HG02623 (cell line): Measurements from ENCODE around the gene SNAPIN.

Experiments used
- ATAC-seq: cut with Tn5 transposase; IDR thresholded peaks from one replicate; pipeline ENCODE4 v1.9.1; 2021; ENCODE audit warnings: moderate library complexity; ENCODE audit not compliant: unreplicated experiment

The SNAPIN gene

GRCh38 chr1:153673511-153673910, 15.0 kb downstream of the SNAPIN start:
- no peak for ATAC-seq

GRCh38 chr1:153677718-153678518, 19.4 kb downstream of the SNAPIN start:
- ATAC-seq, result no peak

GRCh38 chr1:153678519-153679336, 20.2 kb downstream of the SNAPIN start, which contains the start of gene NPR1:
NPR1 (plus strand) TSS chr1:153678688; CDS start chr1:153679109, 421 bp downstream.
- no peak for ATAC-seq

- ATAC-seq, result no peak
These were observed 21.0 kb downstream of the SNAPIN start for GRCh38 chr1:153679337-153680119.

- no peak for ATAC-seq
These were observed 21.6 kb downstream of the SNAPIN start for GRCh38 chr1:153680120-153680403.

- ATAC-seq, result no peak
These were observed 24.2 kb downstream of the SNAPIN start for GRCh38 chr1:153682730-153683129.

GRCh38 chr1:153683854-153684253, 25.4 kb downstream of the SNAPIN start:
- no peak for ATAC-seq

- no peak for ATAC-seq
These were observed 26.4 kb downstream of the SNAPIN start for GRCh38 chr1:153684892-153685291.

GRCh38 chr1:153685544-153686340, 27.2 kb downstream of the SNAPIN start:
- no peak for ATAC-seq

- no peak for ATAC-seq
These were observed 29.0 kb downstream of the SNAPIN start for GRCh38 chr1:153687346-153688125.

GRCh38 chr1:153688276-153688675, 29.8 kb downstream of the SNAPIN start:
- ATAC-seq, result no peak

- ATAC-seq, result no peak
These were observed 30.3 kb downstream of the SNAPIN start for GRCh38 chr1:153688736-153689328.

- ATAC-seq, result no peak
These were observed 35.0 kb downstream of the SNAPIN start for GRCh38 chr1:153693466-153693865.

GRCh38 chr1:153696741-153697140, 38.2 kb downstream of the SNAPIN start:
- no peak for ATAC-seq

- ATAC-seq, result no peak
These were observed 38.9 kb downstream of the SNAPIN start for GRCh38 chr1:153697191-153698019.

GRCh38 chr1:153698020-153698922, 39.8 kb downstream of the SNAPIN start:
- ATAC-seq, result no peak

- ATAC-seq, result no peak
These were observed 40.6 kb downstream of the SNAPIN start for GRCh38 chr1:153698923-153699714.
